SK-N-DZ (cell line): ENCODE results near the gene IFT43. TPM values are rescaled to one million over a fixed set of nuclear protein-coding genes. Genes with fewer than 3 reads are reported as not detected.
A peak's percentile ranks its signal among the peaks of the same experiment; 100 is the strongest.

Source experiments
- DNase-seq: peaks from one replicate; pipeline ENCODE4 v3.0.0-alpha.2; 2015; ENCODE audit warnings: low spot score
- polyA plus RNA-seq, 2 experiments: library from polyadenylated mRNA; depleted of rRNA; stranded (reverse); fragments of >200 nt; gene quantifications; 2 replicates each; pipeline ENCODE4 v1.2.3, GENCODE V29; 2014

Gene IFT43
- polyA plus RNA-seq (2014; cell fraction: cytosol; rRNA removed) = 38.0 and 64.5 TPM in 2 replicates
- polyA plus RNA-seq (2014; cell fraction: nucleus; rRNA removed) = 68.1 and 79.6 TPM in 2 replicates

DNA sequence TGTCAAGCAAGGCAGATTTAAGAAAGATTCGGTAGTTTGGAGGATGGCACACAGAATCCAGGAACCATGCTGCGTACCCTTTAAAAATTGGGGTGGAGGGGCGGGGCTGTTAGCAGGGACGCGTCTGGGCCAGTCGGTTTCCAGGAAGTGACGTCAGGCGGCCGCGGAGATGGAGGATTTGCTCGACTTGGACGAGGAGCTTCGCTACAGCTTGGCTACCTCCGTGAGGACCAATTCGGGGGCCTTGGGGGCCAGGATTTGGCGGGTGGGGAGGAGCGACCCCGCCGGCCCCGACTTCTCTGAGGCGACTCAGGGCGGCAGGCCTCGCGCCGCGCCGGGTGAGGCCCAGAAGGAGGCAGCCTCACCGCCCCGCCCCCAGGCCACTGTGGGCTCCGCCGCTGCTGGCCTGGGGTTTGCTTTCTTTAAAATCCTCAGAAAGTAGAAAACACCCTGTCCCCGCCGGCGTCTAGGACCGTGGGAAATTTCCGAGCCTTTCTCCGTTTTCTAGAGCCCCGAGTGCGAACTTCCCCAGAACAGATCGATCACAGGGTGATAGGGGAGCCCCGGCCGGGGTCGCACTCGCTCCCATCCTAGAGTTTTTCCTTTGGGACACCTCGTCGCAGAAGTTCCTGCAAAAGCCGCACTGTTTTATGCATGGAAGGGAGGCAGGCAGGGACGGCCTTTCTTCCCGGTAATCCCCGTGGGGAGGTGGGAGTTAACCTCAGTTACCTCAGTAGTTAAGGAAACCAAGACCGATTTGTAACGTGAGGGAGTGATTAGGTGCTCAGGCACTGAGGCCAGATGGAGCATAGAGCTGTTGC is at the start of gene IFT43:
TSS of gene IFT43 (plus strand) at position 146 of the 821 bp plus-strand sequence. CDS start at position 170, 24 bp downstream.
- DNase-seq = peak; percentile 55

DNA sequence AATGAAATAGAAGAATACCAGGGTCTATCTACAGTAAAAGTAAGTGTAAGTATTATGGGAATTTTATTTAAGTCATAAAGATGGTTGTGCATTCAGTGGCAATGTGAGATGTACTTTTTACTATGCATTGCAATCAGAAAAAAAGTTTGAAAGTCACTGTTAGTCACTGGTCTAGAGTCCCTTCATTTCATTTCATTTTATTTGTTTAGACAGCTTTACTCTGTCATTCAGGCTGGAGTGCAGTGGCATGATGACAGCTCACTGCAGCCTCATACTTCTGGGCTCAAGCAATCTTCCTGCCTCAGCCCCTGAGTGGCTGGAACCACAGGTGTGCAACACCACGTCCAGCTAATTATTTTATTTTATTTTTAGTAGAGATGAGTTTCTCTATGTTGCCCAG is 46.4 kb upstream of the IFT43 start:
- no peak for DNase-seq

DNA sequence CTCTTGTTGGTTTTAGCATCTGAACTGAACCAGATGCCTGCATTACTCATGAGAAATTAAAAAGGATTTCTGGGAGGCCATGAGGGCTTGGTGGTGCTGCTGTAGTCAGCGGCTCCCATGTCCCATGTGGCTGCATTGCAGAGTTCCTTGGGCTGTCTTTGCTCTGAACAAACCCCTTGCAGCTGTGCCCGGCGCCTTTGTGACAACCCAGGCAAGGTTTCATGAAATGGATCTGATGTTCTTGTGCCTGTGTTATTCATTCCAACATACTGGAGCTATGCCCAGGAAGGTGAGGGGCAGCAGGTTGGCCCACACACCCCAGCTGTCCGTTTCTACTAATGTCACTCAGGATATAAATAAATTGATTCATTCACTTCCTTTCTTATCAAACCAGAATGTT is 44.5 kb upstream of the IFT43 start:
- no peak for DNase-seq

DNA sequence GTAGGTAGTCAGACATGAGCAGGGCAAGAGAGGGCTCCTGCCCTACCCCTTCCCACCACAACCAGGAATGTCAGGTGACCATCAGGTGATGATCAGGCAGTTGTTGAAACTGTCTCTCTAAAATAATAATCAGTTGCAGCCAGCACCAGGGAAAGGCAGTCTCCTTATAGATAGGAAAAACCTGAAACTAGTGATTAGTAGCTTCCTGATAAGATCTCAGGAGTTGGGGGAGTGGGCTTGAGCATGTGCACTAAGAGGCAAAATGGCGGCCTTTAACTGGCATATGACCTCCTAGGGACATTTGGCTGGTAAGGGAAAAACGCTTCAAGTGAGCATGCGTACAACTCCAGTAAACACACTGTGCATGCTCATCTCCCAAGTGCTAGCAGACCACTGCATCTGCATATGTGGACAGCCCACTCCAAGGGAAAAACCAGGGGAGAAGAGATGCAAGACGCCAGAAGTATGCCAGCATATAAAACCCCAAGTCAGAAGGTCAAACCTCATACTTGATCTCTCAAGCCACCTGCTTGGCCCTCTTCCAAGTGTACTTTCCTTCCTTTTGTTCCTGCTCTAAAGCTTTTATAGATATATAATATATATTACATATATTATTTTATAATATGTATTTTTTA is 40.8 kb upstream of the IFT43 start:
- DNase-seq = no peak

DNA sequence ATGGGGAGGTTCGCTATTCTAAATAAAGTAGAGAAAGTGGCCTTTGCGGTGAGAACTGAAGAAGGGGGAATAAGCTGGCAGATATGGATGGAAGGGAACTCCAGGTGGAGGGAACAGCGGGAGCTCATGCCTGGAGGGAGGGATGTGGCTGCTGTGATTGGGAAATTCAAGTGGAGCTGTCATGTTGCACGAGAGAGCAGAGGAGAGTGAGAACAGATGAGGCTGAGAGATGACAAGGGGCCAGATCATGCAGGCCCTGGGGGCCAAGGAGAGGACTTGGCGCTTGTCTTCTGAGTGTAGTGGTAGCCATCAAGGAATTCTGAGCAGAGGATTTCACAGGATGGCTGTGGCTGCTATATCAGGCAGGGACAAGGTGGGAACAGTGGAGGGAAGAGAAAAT is 38.8 kb upstream of the IFT43 start:
- no peak for DNase-seq

DNA sequence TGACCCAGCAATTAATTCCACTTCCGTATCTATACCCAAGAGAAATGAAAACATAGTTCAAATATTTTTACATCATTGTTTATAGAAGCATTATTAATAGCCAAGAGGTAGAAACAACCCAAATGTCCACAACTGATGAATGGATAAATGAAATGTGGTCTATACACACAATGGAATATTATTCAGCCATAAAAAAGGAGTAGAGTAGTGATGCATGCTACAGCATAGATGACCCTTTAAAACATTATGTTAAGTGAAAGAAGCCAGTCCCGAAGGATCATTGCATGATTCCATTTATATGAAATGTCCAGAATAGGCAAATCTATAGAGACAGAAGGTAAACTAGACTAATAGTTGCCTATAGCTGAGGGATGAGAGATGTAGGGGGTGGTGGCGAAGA is 33.1 kb upstream of the IFT43 start:
- DNase-seq = no peak

DNA sequence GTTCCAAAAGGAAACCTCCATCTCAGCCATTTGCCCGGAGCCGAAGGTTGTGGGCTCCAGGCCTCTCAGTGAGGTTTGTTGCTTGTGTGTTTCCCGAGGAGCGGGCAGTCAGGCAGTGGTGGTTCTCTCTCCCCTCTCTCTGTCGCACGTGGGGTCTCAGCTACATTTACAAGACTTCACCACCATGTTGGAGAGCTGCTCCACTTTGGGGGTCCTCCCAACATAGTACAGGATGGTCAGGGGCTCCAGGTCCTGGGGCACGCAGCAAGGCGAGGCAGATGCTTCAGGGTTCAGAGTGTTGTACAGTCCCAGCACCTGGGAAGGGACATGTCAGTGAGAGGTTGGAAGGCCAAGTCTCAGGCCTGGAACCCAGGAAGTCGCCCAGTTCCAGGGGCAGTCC is 26.5 kb upstream of the IFT43 start:
- DNase-seq = no peak

DNA sequence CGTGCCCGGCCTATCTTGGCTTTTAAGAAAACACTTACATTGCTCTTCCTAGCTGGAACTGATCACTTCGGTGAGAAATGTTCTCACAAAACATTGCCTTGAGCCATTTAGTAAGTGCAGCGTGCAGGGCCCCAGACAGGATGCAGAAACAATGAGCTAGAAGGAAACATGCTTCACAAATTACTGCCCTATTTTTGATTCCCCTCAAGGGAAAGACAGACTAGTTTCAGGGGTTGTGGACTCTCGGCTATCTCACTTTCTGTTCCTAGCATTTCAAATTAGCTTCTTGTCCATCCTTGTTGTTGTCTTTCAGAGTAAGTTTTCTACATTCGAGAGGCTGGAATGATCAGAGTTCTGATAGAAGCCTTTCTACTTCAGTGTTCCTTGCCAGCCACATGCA is 25.3 kb upstream of the IFT43 start:
- no peak for DNase-seq

DNA sequence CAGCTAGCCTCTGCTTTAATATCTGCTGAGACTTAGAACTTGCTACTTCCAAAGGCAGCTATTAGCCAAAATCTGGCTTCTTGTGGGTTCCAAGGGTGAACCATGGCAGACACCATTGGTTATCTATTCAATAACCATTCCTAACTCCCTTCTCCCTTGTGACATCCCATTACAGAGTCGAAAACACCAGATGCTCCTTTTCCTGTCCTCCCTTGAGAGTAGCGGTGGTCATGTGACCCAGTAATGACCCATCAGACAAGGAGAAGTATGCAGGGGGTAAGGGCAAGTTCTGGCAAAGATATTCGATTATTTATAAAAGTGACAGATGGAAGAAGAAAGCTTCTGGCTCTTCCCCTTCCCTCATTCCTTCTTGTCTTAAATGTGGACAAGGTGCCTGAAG is 23.9 kb upstream of the IFT43 start:
- no peak for DNase-seq

DNA sequence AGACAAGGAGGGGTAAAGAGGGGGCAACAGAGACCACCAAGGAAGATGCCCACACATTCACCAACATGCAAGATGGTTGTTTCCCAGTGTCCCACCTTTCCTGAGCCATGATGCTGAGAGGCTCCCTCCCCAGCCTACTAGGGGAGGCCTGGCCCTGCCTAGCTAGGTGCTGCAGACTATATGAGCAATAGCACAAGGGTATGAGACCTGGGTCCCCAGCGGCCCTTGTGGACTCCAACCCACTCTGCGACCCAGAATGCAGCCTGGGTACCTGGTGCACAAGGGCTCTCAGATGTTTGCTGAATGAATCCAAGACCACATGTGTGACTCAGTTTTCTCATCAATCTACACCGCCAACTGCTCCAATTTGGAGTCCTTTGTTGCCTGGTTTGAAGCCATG is 17.7 kb upstream of the IFT43 start:
- no peak for DNase-seq

DNA sequence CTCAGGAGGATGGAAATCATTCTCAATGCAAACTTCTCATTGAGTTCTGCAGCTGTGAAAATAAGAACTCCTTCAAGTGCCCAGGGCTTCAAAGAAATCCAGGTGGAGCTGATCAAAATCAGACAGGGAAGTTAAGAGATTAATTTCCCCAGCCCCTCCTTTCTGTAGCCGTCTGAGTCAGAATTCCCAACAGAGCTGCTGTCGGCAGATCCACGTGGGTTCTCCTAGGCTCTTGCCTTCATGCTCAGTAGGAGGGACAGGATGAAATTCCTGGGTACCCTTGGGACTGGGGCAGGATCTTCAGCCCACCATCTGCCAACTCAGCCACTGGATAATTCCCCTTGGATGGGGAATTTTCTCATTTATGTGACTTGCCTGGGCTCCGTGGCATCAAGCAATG is 17.1 kb upstream of the IFT43 start:
- DNase-seq = no peak

DNA sequence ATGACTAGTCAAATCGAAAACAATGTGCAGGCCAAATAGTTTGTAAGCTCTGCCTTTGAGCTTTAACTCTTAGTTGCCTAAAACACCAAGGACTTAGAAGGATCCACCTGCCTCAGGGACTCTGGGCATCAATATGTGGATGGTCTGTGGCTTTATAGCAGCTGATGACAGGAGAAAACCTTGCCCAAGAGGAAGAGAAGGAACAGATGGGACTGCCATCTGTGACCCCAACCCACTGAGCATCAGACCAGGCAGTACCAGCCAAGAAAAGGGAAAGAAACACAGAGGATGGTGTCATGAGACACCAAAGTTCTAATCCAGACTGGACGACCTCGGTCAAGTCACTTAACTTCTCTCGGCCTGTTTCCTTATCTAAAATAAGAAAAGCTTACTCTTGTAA is 16.4 kb upstream of the IFT43 start:
- DNase-seq = no peak

DNA sequence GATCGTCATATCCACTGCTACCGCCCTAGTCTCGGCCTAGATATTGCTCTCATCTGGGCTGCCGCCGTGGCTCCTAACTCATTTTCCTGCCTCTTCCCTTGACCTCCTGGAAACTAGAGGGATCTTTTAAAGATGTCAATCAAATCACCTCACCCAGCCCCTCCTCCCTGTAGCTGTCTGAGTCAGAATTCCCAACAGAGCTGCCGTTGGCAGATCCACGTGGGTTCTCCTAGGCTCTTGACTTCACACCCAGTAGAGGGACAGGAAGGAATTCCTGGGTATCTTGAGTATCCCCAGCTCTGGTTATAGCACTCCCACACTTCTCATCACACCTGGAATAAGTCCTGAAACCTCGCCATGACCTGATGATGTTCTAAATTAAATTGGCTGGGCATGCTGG is 15.7 kb upstream of the IFT43 start:
- DNase-seq = no peak

DNA sequence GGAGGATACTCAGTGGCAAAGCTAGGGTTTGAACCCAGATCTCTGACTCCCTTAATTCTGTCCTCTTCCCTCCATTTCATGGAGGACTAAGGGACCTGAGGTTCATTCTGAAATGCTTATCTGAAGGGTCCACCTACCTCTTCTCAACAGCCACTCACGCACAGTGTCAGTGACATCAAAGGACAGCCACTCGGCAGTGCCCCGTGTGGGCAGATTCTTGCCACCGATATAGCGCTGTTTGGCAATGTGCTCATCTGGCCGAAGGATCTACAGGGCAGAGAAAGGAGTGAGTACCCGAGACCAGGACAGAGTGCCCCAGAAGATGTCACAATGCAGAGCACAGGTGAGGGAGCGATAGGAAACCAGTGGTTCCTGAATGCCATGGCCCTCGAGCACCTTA is 14.6 kb upstream of the IFT43 start:
- DNase-seq = no peak

DNA sequence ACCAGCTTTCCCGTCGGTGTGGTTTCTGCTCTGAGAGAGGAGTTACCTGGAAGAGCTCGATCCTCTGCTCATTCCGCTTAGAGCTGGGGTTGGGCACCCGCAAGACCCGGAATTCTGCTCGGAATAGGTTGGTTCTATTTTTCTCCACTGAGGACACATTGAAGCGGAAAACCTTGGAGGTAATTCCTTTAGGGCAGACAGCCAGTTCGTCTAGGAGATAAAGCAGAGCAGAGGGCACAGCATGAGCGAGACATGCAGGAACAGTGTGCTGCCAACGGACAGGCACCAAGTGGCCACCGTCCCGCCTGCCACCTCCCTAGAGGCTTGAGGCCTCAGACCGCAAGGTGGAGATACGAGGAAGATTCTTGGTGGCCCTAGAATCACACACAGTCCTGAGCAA is 14.1 kb upstream of the IFT43 start:
- DNase-seq = no peak

DNA sequence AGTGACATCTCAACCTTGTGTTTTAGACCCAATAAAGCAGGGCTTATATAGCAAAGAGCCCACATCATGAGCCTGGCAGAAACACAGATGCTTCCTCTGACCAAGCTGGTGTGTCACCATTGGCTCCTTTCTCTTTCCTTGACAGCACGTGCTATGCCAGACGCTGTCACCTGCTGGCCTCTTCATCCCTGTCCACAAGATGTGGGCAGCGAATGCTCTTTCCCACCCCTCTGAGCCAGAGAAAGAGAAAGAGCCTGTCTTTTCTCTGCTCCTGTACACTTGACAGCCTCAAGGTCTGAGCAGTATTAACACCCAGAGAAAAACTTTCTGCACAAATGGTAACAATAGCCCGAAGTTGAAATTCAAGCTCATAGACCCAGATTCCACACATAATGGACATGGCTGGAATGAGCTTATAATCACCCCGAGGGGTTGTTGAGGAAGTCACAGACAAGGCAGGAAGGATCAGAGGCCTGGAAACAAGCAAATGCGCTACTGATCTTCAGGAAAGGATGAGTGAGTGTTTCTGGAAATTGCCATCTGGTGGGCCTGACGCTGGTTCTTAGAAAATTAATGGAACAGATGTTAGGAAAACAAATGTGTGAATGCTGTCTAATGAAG is 12.7 kb upstream of the IFT43 start:
- no peak for DNase-seq

DNA sequence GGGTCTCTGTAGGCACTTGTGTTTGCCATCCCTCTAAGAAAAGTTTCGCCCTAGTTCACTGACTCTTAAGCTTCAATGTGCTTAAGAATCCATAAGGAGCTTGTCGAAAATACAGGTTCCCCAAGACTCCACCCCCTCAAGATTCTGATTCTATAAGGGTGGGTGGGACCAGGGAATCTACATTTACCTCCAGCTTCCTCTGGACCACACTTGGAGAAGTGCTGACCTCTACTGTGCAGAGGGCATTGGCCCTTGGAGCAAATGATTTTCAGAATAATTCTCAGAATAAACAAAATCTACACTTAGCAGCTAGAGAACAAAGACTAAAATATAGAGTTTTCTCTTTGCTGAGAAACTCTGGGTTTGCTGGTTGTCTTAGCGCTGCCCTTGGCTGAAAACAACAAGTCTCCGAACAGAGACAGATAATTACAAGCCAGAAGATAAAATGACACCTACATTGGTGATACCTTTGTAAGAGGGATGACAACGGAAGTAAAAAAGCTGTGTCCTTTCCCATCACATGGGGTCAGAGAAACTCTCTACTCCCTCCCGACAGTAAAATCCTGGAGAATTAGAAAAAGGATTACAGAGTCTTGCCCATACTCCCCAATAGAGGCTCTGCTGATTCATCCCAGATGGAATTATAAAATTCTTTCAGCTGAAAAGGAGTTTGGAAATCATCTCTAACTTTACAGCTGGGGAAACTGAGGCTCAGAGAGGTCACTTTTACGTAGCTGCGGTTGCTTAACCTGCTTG is 8.6 kb upstream of the IFT43 start:
- DNase-seq = no peak

DNA sequence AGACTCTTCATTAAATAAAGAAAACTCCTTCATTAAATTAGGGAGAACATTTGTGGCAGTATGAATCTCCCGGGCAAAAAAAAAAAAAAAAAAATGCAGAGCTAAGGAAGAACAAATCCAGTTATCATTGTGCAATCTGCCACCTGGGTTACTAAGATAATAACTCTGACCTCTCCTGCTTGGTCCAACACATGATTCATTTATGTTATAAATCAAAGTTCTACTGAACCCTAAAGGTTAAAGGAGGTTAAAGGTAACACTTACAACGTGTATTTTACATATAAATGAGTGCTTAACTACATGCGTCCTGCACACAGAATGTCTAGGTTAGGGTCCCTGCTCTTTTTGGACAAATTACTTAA is 8.0 kb upstream of the IFT43 start:
- no peak for DNase-seq

DNA sequence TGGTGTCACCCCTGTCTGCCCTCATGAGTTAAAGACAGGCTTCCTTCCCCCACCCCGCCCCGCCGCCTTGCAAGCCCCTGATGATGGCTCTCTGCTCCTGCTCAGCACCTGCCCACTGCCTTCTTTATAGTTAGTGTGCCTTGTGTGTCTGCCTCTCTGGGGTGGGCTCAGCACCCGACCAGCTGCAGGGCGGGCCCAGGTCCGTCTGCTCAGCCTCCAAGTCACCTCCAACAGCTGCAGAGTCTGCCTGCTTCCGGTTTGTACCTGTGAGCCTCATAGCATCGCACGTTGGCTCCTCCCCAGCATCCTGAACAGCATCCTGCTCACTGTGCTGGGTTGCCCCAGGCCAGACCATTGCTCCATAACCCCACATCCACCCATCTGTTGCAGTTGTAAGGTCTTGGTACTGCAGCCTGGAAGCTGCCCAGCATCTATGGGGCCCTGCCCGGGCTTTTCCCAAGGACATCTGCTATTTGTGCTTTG is 7.3 kb upstream of the IFT43 start:
- peak; percentile 28 for DNase-seq

DNA sequence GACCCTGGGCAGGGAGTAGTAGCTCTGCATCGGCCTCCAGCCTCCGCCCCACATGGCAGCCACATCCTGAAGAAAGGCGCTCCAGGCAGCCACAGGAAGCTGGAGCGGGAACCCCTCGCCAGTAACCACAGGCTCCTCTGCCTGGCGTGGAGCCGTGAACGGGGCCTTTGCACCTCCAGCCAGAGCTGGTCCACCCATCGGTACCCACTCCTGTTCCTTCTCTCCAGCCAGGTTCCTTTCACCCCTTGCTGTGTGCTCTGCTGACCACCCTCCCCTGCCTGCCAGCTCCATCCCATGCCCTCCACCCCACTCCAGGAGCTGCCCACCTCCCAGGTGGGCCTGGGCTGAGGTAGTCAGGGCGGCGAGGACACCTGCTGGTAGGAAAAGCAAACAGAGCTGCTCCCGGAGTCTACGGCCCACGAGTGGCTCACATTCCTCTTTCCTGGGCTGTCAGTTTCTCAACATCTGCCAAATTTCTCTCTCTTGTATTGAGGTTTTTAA is 6.4 kb upstream of the IFT43 start:
- peak; percentile 37 for DNase-seq

DNA sequence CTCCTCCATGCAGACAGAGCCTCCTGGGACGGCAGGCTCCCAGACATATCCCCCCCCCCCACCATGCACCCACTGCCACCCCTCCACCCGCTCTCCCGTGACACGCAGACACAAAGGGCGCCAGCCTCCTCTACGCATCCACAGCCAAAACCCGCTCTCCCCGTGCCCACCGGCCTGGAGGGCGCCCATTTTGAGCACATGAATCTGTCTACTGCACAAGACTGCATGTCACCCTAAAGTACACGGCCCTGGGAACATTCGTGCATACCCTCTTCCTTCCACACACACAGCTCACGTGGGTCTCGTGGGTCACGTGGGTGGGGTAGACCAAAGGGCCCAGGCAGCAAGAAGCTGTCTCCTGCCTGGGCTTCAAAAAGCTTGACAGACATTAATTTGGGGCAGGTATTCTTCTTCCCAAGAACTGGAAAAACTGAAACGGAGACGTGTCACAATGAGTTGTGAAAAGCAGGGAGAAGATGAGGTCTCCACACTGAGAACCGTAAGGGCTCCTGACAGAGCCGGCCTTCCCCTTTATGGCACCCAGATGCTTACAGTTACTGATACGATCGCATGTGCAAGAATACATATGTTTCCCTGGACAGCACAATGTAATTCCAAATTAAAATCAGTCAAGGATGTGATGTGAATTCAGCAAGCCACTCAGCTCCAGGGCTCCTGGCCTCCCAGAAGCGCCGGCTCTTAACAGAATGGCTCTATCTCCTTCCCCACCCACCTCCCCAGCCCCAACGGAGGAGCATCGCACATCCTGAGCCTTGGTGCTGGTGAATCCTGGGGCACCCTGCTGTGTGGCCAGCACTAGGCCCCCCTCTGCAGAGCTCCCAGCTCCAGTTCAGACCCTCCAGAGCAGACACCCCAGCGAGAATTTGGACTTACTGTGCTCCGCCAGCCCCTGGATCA is 5.7 kb upstream of the IFT43 start:
- peak; percentile 40 for DNase-seq
